ENCODE results near the gene SGO2. TPM values are rescaled to one million over a fixed set of nuclear protein-coding genes. Genes with fewer than 3 reads are reported as not detected.

Gene SGO2
- total RNA-seq, 2 donors from 2014 or later, result 7.6 to 19.5 TPM

DNA sequence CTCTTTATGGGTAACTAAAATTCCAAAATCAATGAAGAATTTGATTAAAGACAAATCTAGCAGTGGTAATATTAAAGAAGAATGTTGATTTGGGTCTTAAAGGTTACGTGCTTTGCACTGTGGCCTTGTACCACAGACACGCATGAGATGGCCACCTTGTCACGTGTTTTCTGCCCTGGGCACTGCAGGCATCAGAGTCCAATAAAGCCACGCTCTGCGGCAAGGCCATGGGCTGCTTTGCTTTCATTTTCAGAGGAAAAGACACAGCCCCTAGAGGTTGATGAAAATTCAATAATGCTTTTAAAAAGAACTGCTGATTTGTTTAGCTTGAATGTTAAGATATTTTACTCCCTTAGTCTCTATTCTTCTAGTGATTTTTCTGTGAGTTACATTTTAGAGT lies 90.2 kb downstream of the SGO2 start:
- DNase-seq, result no peak
- H3K27me3 ChIP-seq, result no peaks in the 10 kb centered on the region
- no peaks in the 10 kb centered on the region for H3K4me1 ChIP-seq
- H3K9ac ChIP-seq (ENCODE audit: low read depth in 2 of 2, low read length in 2 of 2), result no peak overlapping the region
- TF ChIP-seq, protein P1, sequence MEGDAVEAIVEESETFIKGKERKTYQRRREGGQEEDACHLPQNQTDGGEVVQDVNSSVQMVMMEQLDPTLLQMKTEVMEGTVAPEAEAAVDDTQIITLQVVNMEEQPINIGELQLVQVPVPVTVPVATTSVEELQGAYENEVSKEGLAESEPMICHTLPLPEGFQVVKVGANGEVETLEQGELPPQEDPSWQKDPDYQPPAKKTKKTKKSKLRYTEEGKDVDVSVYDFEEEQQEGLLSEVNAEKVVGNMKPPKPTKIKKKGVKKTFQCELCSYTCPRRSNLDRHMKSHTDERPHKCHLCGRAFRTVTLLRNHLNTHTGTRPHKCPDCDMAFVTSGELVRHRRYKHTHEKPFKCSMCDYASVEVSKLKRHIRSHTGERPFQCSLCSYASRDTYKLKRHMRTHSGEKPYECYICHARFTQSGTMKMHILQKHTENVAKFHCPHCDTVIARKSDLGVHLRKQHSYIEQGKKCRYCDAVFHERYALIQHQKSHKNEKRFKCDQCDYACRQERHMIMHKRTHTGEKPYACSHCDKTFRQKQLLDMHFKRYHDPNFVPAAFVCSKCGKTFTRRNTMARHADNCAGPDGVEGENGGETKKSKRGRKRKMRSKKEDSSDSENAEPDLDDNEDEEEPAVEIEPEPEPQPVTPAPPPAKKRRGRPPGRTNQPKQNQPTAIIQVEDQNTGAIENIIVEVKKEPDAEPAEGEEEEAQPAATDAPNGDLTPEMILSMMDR (IDR thresholded peaks at IDR 0.05), result no peak
- intact Hi-C loops (cut with DNase I), result no loop called here
- no peaks in the 10 kb centered on the region for H3K9me3 ChIP-seq
- no peak overlapping the region for H3K4me3 ChIP-seq
- no peak overlapping the region for H3K27ac ChIP-seq
- no peaks in the 10 kb centered on the region for H3K36me3 ChIP-seq

DNA sequence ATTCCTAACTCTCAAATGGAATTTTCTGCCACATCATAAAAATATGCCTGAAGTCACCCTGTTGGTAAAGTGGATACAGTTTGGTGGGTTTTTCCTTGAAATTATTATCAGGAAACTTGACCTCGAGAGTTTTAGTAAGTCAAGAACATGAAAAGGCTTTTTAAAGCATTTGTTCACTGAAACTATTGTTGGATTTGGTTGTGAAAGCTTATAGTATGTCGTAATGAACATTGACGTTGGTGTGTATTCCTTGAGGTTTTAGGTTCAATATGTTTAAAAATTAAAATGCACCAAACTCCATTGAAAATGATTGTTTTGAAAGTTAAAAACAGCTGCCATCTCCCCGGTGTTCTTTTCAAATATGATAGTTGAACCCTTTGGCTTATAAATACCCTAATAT lies 90.6 kb downstream of the SGO2 start:
- TF ChIP-seq, protein P1 (IDR thresholded peaks at IDR 0.05), result no peak
- no peak overlapping the region for H3K27ac ChIP-seq
- no peaks in the 10 kb centered on the region for H3K4me1 ChIP-seq
- no peaks in the 10 kb centered on the region for H3K9me3 ChIP-seq
- no peaks in the 10 kb centered on the region for H3K36me3 ChIP-seq
- H3K9ac ChIP-seq (ENCODE audit: low read depth in 2 of 2, low read length in 2 of 2), result no peak overlapping the region
- H3K4me3 ChIP-seq, result no peak overlapping the region
- intact Hi-C loops (cut with DNase I), result no loop called here
- H3K27me3 ChIP-seq, result no peaks in the 10 kb centered on the region
- no peak for DNase-seq

DNA sequence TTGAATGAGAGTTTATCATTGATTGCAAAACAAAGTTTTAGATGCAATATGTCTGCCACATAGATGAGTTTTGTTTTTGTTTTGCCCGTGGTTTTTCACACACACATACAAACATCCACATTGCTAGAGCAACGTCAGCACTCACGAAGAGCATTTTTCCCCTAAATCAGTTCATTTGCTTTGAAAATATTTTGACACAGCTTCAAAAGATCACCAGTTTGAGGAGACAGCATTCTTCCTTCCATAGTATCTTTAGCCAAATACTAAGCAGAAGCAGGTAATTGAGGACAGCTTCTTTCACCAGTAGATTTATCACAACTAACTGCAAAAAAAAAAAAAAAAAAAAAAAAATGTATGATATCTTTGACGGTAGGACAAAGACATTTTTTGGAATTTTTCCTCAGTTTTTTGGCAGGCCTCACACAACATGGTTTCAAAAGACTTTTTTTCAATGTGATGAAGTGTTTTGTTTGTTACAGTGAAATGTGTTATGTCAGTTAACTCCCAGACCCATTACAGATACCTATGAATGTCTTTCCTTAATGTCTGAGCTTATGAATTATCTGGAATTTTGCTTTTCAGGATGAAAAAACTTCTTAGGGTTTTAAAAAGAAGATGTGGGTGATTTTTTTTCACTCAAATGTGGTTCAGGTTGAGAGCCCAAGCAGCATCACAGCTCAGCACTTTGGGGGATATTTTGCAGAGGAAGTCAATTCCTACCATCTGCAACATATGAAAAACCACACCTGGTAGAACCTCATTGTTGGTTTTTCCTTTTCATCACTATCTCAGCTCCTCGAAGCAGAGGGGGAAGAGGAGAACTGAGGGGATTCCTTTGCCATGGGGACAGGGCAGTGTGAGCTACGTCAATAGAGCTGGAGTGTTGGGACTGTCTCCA lies 91.4 kb downstream of the SGO2 start:
- DNase-seq, result no peak
- Histone ChIP-seq H3K27ac (no peak overlapping the region), H3K4me1 (no peaks in the 10 kb centered on the region), H3K36me3 (no peaks in the 10 kb centered on the region), H3K9ac (ENCODE audit: low read depth in 2 of 2, low read length in 2 of 2) (no peak overlapping the region), H3K27me3 (no peaks in the 10 kb centered on the region), H3K4me3 (no peak overlapping the region), H3K9me3 (no peaks in the 10 kb centered on the region)
- TF ChIP-seq, protein P1 (IDR thresholded peaks at IDR 0.05), result no peak
- intact Hi-C loops (cut with DNase I), result no loop called here

DNA sequence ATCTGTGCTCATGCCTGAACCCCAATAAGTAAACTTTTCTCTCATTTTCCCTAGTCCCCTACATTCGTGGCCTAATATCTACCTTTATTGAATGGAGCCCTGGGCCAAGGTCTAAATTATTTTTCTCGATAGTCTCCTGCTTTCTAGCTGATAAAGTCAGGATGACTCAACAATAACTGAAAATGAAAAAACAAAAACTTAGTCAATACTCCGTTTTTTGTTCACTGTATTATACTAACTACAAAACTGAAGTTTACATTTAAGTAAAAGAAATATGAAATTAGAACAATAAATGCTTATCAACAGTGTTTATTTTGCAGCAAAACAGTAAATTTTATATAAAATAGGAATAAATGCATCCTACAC lies 92.0 kb downstream of the SGO2 start:
- intact Hi-C loops (cut with DNase I), result no loop called here
- Histone ChIP-seq H3K9me3 (no peaks in the 10 kb centered on the region), H3K4me3 (no peak overlapping the region), H3K9ac (ENCODE audit: low read depth in 2 of 2, low read length in 2 of 2) (no peak overlapping the region), H3K27ac (no peak overlapping the region), H3K27me3 (no peaks in the 10 kb centered on the region), H3K36me3 (no peaks in the 10 kb centered on the region), H3K4me1 (no peaks in the 10 kb centered on the region)
- TF ChIP-seq, protein P1 (IDR thresholded peaks at IDR 0.05), result no peak
- no peak for DNase-seq

DNA sequence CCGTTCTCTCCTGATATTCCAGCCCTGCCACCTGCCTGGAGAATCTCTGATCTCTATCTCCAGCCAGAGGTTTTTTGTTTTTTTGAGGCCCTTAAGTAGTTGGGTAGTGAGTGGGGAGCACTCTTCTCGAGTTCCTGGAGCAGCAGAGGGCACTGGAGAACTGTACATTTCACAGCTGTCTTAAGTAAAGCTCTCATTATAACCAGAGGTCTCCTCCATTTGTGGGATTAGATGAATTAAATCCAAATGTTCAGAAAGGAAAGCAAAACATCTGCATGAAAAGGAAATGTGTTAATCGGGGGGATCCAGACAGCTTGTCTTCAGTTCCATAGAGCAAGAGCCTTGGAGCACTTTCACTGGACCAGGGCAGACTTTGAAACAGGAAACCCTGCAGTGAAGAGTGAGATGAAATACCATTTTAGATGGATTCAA lies 92.6 kb downstream of the SGO2 start:
- H3K4me1 ChIP-seq, result no peaks in the 10 kb centered on the region
- no peak overlapping the region for H3K27ac ChIP-seq
- TF ChIP-seq, protein P1 (IDR thresholded peaks at IDR 0.05), result no peak
- H3K4me3 ChIP-seq, result no peak overlapping the region
- H3K9ac ChIP-seq (ENCODE audit: low read depth in 2 of 2, low read length in 2 of 2), result no peak overlapping the region
- no peak for DNase-seq
- no peaks in the 10 kb centered on the region for H3K27me3 ChIP-seq
- no peaks in the 10 kb centered on the region for H3K9me3 ChIP-seq
- intact Hi-C loops (cut with DNase I), result no loop called here
- no peaks in the 10 kb centered on the region for H3K36me3 ChIP-seq
